C4-2B (cell line): ENCODE data around the gene FGF5.

Source experiments
- H3K27ac ChIP-seq: fragments of 450-650 bp; 2 replicates; pipeline ENCODE4 v1.5.1; 2017
- ZFX ChIP-seq: fragments of 450-650 bp; IDR thresholded peaks from 2 replicates; pipeline ENCODE4 v1.6.1; 2017
- TF ChIP-seq, protein P1 (sequence below): fragments of 450-650 bp; conservative IDR thresholded peaks from 2 replicates; pipeline ENCODE4 v1.5.1; 2017; ENCODE audit warnings: mild to moderate bottlenecking

FGF5 gene

DNA sequence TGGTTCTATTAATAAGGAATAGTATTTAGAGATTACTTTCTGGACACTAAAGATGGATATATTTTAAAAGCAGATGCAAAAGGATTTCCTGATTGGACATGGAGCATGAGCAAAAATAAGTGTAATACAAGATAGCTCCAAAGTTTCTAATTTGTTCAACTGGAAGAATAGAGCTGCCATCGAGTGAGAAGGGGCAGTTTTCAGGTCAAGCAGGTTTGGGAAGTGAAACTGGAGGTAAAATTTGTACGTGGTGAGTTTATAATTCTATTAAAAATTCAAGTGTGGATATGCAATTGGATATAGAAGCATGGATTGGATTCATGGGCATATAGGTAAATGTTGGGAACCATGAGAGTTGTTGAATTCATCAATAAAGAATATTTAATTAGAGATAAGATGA lies 37.3 kb upstream of the FGF5 start:
- TF ChIP-seq, protein P1, sequence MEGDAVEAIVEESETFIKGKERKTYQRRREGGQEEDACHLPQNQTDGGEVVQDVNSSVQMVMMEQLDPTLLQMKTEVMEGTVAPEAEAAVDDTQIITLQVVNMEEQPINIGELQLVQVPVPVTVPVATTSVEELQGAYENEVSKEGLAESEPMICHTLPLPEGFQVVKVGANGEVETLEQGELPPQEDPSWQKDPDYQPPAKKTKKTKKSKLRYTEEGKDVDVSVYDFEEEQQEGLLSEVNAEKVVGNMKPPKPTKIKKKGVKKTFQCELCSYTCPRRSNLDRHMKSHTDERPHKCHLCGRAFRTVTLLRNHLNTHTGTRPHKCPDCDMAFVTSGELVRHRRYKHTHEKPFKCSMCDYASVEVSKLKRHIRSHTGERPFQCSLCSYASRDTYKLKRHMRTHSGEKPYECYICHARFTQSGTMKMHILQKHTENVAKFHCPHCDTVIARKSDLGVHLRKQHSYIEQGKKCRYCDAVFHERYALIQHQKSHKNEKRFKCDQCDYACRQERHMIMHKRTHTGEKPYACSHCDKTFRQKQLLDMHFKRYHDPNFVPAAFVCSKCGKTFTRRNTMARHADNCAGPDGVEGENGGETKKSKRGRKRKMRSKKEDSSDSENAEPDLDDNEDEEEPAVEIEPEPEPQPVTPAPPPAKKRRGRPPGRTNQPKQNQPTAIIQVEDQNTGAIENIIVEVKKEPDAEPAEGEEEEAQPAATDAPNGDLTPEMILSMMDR = no peak
- TF ChIP-seq ZFX = no peak

GRCh38 chr4:80229590-80229989 lies 36.9 kb upstream of the FGF5 start:
- H3K27ac ChIP-seq = no peak overlapping the region
- TF ChIP-seq ZFX = no peak
- TF ChIP-seq, protein P1 = no peak

More for the DNA sequence above, 37.3 kb upstream of the FGF5 start:
- H3K27ac ChIP-seq = no peak overlapping the region

DNA sequence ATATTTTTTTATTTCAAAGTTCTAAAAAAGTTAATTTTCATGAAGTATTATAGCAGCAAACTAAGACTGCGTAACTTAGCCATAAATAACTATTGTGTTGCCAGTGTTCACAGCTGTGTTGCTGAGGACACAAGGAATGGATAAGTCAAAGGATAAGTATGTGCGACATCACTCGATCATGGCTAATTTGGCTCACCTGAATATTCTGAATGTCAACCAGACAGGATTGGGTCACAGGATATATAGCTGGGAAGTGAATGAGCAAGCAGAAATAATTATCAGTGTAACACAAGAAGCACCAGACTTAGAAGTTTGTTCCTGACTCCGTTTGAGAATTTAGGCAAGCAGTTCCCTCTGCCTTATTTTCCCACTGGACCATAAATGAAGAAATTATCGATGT lies 35.3 kb upstream of the FGF5 start:
- TF ChIP-seq ZFX = no peak
- TF ChIP-seq, protein P1 = no peak
- H3K27ac ChIP-seq = no peak overlapping the region

DNA sequence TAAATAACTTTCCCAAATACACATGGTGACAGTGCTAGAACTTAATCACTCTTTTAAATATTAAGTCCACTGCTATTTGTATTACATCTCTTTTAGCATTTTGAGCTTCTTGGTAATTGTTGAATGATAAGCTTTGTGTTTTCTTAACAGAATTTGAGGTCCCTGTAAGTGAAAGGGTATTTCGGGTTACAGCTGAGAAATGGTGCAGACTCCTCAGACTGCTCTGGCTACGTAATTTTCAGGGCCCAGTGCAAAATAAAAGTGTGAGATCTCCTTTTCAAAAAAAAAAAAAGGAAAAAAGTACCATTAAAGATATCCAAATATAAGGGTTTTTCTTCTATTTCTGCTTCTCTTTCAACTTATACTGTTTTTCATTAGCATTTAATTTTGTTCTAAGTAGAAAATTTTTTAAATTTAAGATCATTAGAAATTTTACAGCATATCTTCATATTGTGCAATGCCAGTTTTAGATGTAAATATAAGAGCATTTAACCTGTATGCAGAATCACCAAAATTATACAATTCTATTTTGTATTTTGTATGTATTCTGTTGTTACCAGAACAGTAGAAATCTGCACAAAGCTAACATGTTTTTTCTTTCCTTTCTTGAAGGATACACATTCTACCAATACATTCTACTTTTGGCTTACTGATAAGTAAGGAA lies 33.6 kb upstream of the FGF5 start:
- no peak overlapping the region for H3K27ac ChIP-seq
- no peak for TF ChIP-seq ZFX
- TF ChIP-seq, protein P1 = no peak

GRCh38 chr4:80233390-80233789 lies 33.1 kb upstream of the FGF5 start:
- no peak overlapping the region for H3K27ac ChIP-seq
- TF ChIP-seq, protein P1 = no peak
- TF ChIP-seq ZFX = no peak

- no peak overlapping the region for H3K27ac ChIP-seq
- no peak for TF ChIP-seq ZFX
- TF ChIP-seq, protein P1 = no peak
These were observed 31.0 kb upstream of the FGF5 start for GRCh38 chr4:80235451-80235850.

GRCh38 chr4:80237992-80238391 lies 28.5 kb upstream of the FGF5 start:
- no peak for TF ChIP-seq ZFX
- TF ChIP-seq, protein P1 = no peak
- no peak overlapping the region for H3K27ac ChIP-seq
